MM.1S (cell line): ENCODE results near the gene C18orf63.
A peak's percentile ranks its signal among the peaks of the same experiment; 100 is the strongest.

Experiments
- DNase-seq: peaks from one replicate; pipeline ENCODE4 v3.0.0-alpha.2; 2015
- H2AFZ ChIP-seq: fragments of 300-600 bp; sonication (generic); 2 replicates; pipeline ENCODE4 v1.6.0; 2016; ENCODE audit warnings: antibody characterized with exemption, low read length
- H3F3A ChIP-seq: fragments of 300-600 bp; sonication (generic); 2 replicates; pipeline ENCODE4 v1.6.1; 2016; ENCODE audit warnings: mild to moderate bottlenecking, antibody characterized with exemption, low read length, moderate library complexity, mixed read lengths; ENCODE audit not compliant: insufficient read depth
- H3K27ac ChIP-seq: fragments of 300-600 bp; sonication (generic); 2 replicates; pipeline ENCODE4 v1.5.1; 2016; ENCODE audit warnings: mild to moderate bottlenecking, low read length
- H3K27me3 ChIP-seq: fragments of 300-600 bp; sonication (generic); replicated peaks from 2 replicates; pipeline ENCODE4 v1.6.0; 2016; ENCODE audit warnings: low read length; ENCODE audit not compliant: insufficient read depth
- H3K36me3 ChIP-seq: fragments of 300-600 bp; sonication (generic); replicated peaks from 2 replicates; pipeline ENCODE4 v1.6.1; 2016; ENCODE audit warnings: mild to moderate bottlenecking, low read length, mixed read lengths; ENCODE audit not compliant: insufficient read depth
- H3K4me1 ChIP-seq: fragments of 300-600 bp; sonication (generic); 2 replicates; pipeline ENCODE4 v1.6.1; 2016; ENCODE audit warnings: low read length, mixed read lengths
- H3K4me2 ChIP-seq: fragments of 300-600 bp; sonication (generic); 2 replicates; pipeline ENCODE4 v1.6.0; 2016; ENCODE audit warnings: low read depth, low read length
- H3K4me3 ChIP-seq: fragments of 300-600 bp; sonication (generic); 2 replicates; pipeline ENCODE4 v1.5.1; 2016; ENCODE audit warnings: low read length, mixed read lengths
- H3K79me2 ChIP-seq: fragments of 300-600 bp; sonication (generic); 2 replicates; pipeline ENCODE4 v1.6.1; 2016; ENCODE audit warnings: mixed run types, low read length, mixed read lengths
- H3K9ac ChIP-seq: fragments of 300-600 bp; sonication (generic); 2 replicates; pipeline ENCODE4 v1.6.1; 2016; ENCODE audit warnings: low read length, mixed read lengths
- H3K9me2 ChIP-seq: fragments of 300-600 bp; sonication (generic); replicated peaks from 2 replicates; pipeline ENCODE4 v1.6.1; 2016; ENCODE audit warnings: mild to moderate bottlenecking, low read length, mixed read lengths; ENCODE audit not compliant: insufficient read depth
- H3K9me3 ChIP-seq: fragments of 300-600 bp; sonication (generic); replicated peaks from 2 replicates; pipeline ENCODE4 v1.6.1; 2016; ENCODE audit warnings: mild to moderate bottlenecking, low read length, mixed read lengths; ENCODE audit not compliant: insufficient read depth
- H4K20me1 ChIP-seq: fragments of 300-600 bp; sonication (generic); 2 replicates; pipeline ENCODE4 v1.6.1; 2016; ENCODE audit warnings: mild to moderate bottlenecking, low read length, moderate library complexity, mixed read lengths; ENCODE audit not compliant: insufficient read depth
- EZH2 ChIP-seq: fragments of 300-600 bp; sonication (generic); optimal IDR thresholded peaks from 2 replicates; pipeline ENCODE3; 2017; ENCODE audit warnings: low read depth, mild to moderate bottlenecking, antibody characterized with exemption, low read length, mixed read lengths
- EZH2phosphoT487 ChIP-seq: fragments of 300-600 bp; sonication (generic); IDR thresholded peaks from 2 replicates; pipeline ENCODE4 v1.6.1; 2018; ENCODE audit warnings: antibody characterized with exemption, low read length
- TF ChIP-seq, protein P1 (sequence below): fragments of 300-600 bp; sonication (generic); IDR thresholded peaks from 2 replicates; pipeline ENCODE4 v1.5.1; 2016; ENCODE audit warnings: antibody characterized with exemption, low read length, mixed read lengths

The C18orf63 gene

DNA sequence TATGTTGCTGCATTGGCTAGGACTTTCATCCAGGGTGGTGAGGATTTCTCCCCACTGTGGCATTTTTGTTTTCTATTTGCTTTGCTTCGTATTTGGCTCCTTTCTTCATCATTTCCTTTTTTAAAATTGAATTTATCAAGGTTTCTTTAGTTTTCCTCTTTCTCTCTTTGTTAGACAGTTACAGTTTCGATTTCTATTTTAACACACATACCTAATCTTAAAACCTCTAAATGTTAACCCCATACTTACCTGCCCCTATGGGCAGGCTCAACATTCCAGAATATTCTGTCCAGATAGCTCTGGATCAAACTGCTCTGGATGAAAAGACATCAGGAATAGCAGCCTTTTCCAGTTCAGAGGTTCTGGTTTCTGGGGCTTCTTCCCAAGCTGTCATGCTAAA, 92.2 kb downstream of the C18orf63 start:
- Histone ChIP-seq H3K79me2 (no peaks in the 10 kb centered on the region), H3F3A (peaks cover 10% of the 10 kb centered on the region), H4K20me1 (no peaks in the 10 kb centered on the region), H3K9ac (peak overlapping the region; percentile 53), H3K4me1 (peaks cover 26% of the 10 kb centered on the region), H3K4me2 (peak overlapping the region; percentile 56), H2AFZ (peak overlapping the region; percentile 6), H3K36me3 (no peaks in the 10 kb centered on the region), H3K27ac (peak overlapping the region; percentile 87), H3K9me2 (no peaks in the 10 kb centered on the region), H3K9me3 (no peaks in the 10 kb centered on the region), H3K27me3 (no peaks in the 10 kb centered on the region), H3K4me3 (peak overlapping the region; percentile 47)
- DNase-seq: peak; percentile 64
- no peak for TF ChIP-seq EZH2
- TF ChIP-seq EZH2phosphoT487: no peak
- TF ChIP-seq, protein P1, sequence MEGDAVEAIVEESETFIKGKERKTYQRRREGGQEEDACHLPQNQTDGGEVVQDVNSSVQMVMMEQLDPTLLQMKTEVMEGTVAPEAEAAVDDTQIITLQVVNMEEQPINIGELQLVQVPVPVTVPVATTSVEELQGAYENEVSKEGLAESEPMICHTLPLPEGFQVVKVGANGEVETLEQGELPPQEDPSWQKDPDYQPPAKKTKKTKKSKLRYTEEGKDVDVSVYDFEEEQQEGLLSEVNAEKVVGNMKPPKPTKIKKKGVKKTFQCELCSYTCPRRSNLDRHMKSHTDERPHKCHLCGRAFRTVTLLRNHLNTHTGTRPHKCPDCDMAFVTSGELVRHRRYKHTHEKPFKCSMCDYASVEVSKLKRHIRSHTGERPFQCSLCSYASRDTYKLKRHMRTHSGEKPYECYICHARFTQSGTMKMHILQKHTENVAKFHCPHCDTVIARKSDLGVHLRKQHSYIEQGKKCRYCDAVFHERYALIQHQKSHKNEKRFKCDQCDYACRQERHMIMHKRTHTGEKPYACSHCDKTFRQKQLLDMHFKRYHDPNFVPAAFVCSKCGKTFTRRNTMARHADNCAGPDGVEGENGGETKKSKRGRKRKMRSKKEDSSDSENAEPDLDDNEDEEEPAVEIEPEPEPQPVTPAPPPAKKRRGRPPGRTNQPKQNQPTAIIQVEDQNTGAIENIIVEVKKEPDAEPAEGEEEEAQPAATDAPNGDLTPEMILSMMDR: no peak
